Hematopoietic multipotent progenitor cell (in vitro differentiated cells): ENCODE measurements around the gene KAZN. TPM values are rescaled to one million over a fixed set of nuclear protein-coding genes. Genes with fewer than 3 reads are reported as not detected.

ENCODE experiments used
- DNase-seq, 3 donors: peaks; one replicate each; pipeline ENCODE4 v3.0.0-alpha.2; 2011 to 2015; ENCODE audit warnings: low read depth in 2 of 3, low spot score in 2 of 3
- total RNA-seq: library from RNA; depleted of rRNA; stranded (reverse); fragments of >200 nt; gene quantifications from one replicate; pipeline ENCODE4 v1.2.3, GENCODE V29; 2012

Gene KAZN
- total RNA-seq, 1 donor = 0.54 TPM

DNA sequence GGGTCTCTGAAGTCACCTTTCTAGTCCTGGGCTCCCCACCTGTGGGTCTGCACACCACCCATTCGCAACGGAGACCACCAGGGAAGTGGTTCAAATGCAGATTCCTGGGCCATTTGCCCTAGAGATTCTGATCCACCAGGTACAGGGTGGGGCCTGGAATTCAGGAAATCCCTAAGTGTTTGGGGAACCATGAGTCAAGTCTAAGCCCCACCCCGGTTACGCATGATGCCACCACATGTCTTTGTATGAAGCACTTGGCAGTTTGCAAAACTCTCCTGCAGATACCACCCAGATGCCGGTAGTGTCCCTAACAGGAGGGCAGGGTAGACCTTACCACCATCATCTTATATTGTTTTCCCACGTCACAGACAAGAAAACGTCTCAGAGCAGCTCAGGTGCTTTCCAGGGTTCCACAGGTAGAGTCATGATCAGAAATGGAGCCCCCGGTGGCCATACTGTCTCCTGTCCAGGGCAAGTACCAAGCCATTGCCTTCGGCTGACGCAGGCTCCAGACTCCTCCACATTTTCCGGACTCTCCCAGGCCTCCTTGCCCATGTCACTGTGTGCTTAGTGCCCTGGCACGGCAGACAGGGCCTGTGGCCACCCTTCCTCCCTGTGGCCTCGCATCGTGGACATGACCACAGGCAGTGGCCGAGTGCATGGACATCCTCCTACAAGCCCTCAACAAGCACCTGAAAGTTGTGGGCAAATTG is 465.9 kb downstream of the KAZN start:
- no peak for DNase-seq

GRCh38 chr1:15065291-15065690 is 466.8 kb downstream of the KAZN start:
- DNase-seq = no peak

GRCh38 chr1:15065736-15066135 is 467.3 kb downstream of the KAZN start:
- no peak for DNase-seq

- peak in 1 of 3 donors; percentile 7 for DNase-seq
These were observed 467.7 kb downstream of the KAZN start for GRCh38 chr1:15066191-15066590.

DNA sequence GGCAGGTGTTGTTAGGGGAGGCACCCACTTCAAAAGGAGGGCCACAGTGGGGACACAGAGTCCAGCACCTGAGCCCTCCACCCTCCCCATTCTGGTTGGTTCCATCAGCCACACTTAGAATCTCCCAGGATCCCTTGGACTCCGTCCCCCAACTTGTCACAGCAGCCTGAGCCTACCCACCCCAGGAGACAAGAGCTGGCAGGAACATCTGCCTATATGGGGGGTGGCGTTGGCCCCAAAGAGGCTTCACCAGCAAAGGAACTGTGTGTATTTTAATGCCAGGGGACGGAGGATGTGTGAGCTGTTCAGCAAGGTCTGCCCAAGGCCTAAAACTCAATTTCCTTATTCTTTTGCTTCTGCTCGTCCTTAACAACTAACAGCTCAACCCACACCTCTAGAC is 468.7 kb downstream of the KAZN start:
- DNase-seq = no peak

DNA sequence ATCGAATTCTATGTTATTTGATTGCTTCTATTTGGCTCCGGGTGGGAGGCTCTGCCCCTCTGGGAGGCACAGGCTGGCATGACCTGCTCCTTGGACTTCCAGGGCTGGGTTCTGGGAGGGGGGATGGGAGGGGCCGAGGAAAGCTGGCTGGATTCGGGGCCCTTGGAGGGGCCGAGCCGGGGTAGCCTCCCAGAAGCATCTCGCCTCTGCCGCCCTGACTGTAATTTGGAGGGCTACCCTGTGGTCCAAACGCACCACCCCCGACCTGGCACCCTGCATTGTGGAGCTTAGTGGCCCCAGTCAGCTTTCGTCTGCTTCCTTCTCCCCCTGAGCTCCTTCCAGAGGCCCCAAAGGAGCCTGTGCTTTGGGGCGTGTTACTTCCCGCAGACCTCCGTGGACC is 469.7 kb downstream of the KAZN start:
- DNase-seq = no peak

GRCh38 chr1:15068997-15069396 is 470.5 kb downstream of the KAZN start:
- DNase-seq = no peak

DNA sequence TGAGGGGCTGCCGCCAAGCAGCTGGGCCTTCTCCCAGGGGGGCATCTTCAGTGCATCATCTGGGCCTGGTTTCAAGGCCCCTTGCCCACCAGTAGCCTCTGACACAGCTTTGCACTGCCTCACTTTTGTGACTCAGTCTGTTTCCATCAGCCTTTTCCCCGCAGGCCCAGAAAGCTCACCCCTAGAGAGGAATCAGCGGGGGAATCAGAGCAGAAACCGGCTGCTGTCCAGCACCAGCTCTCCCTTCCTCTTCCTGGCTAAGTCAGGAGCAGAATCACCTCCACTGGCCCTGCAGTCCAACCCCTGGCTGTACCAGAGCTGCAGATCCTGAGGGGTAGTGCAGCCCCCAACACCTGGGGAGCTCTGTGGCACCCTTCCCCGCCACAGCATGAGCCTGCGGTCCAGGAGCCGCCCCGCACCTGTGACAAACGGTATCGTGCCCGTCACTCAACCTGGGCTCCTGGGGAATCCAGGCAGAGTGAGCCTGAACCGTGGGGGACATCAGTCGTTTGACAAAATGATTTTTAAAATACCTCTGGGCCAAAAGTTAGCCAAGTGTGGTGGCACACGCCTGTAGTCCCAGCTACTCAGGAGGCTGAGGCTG is 471.8 kb downstream of the KAZN start:
- DNase-seq = no peak

DNA sequence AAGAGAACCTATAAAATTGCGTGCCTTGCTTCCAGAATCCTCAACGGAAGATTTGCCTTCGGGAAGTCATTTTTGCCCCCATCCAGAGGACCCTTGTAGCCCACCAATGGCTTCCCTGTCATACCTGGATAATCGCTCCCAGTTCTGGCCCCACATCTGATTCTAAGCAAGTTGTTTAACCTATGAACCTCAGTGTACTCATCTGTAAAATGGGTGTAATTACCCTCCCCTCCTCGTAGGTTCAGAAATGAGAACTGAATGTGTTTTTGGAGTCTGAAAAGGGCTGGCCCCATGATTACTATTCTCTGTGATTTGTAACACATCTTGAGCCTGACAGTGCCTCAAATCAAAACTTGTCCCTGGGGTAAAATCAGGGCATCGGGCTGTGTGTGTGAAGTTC is 473.5 kb downstream of the KAZN start:
- no peak for DNase-seq

- no peak for DNase-seq
These were observed 475.4 kb downstream of the KAZN start for GRCh38 chr1:15073799-15074308.

DNA sequence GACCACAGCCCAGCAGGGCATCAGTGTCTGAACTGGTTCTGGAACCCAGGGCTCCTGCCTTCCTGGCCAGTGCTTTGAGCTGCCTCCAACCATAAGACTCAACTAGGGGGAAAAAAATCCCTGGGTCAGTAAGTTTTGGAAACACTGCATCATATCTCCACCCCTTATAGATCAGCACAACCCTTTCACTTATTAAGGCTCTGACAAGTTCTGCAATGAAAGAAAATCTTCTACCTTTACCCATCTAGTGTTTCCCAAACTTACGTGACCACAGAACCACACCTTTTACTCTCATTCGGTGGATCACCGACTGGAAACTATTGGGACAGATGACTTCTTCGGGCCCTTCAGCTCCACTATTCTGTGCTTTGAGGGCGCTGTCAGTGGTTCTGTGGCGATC is 476.7 kb downstream of the KAZN start:
- DNase-seq = no peak

GRCh38 chr1:15075817-15076216 is 477.3 kb downstream of the KAZN start:
- peak in 2 of 3 donors; percentile 58 to 88 for DNase-seq

DNA sequence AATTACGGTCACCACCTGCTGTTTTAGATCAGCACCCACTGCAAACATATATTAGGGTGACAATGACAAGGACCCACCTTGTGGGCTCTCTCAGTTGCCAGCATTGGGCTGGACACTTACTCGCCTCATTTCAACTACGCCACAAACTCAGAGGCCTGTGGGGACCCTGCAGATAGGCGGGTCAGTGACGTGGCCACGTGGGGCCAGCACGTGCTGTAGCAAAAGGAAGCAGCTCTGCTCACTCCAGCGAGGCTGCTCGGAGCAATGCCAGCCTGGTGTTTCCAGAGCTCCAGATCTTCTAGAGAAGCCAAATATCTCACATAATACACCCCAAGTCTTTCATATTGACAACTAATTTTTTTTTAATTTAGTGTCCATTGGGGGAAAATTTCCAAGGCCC is 478.3 kb downstream of the KAZN start:
- no peak for DNase-seq

DNA sequence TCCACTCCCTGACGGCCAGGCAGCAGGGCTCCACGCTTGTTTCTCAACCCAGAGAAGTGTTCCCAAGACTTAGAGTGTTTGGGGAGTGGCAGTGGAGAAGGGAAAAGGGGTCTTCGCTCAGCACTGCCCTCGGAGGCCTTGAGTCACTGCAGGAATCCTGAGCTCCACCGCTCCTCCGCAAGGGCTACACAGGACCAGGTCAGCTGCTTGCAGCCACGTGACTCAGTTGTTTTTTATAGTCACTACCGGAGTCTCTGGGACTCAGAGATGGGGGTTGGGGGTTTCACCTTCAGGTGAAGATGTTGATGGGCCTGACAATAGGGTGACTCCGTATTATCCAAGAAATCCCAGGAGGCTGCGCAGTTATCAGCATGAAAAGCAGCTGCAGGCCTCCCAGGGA is 478.9 kb downstream of the KAZN start:
- no peak for DNase-seq

DNA sequence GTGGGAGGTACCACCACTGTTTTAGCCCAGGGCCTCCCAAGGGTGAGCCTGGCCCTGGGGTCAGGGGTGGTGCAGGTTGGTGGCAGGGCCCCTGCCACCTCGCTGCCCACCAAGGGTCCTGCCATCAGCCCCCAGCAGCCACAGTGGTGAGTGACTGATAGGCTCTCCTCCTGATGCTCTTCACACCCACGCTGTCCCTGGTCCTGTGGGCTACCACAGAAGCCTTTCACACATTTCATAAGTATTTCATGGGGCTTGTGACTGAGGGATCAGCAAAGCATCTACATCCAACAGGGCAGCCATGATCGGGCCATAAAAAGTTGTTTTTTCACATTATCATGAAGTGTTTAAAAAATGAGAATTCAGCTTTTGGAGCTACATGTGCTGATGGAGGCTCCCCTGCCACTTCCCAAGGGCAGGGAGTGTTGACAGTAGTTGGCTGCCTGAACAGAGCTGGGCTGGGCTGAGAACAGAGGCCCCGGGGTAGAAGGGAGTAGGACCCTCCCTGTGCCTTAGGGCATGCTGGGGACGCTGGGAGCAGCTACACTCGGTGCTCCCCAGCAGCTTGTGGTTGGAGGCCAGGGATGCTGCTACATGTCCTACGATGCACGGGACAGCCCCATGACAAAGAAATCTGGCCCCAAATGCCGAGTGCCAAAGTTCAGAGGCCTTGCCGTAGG is 482.0 kb downstream of the KAZN start:
- no peak for DNase-seq

GRCh38 chr1:15081102-15081501 is 482.6 kb downstream of the KAZN start:
- no peak for DNase-seq

DNA sequence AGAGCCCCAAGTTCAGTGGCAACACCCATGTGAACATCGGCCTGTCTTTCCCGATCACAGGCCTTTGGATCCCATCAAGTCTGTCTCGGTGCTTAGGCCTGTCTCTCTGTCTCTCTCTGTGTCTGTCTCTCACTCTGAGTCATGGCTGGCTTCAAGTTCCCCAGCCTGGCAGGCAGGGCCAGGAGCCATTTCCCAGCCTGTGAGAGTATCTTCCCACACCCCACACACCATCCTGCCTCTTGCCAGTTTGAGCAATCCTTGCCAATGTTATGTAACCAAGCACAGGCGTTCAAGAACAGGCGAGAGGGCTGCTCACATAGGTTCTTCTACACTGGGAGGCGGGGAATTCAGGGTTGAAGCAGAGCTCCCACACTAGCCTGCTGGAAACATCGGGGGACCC is 485.1 kb downstream of the KAZN start:
- no peak for DNase-seq

DNA sequence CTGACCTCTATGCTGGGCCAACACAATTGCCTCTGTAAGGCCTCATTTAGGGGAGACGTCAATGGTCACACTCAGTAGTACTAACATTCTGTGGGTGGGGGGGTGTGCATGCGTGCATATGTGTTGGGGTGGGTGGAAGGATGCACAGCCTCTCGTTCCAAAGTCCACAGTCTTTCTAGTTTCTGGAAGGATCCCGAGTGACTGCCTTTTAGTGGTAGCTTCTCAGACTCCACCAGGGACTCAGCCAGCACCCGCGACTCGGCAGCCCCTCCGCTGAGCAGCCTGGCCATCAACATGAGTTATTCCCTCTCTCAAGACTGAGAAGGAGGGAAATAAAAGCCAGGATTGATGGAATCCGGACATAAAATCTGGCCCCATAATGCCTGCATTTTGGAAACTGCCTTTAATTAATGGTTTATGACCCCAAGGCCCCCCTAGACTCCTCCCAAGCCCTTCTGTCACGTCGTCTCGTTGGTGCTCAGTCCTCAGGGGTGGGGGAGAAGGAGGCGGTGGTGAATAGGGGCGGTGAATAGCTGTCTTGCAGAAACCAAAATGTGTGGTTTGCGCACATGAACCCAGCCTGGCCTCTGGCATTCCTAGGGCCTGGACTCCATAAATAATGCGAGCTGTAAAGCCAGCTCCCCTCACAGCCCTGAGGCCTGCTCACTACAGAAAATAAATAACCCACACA is 489.9 kb downstream of the KAZN start:
- DNase-seq = no peak

DNA sequence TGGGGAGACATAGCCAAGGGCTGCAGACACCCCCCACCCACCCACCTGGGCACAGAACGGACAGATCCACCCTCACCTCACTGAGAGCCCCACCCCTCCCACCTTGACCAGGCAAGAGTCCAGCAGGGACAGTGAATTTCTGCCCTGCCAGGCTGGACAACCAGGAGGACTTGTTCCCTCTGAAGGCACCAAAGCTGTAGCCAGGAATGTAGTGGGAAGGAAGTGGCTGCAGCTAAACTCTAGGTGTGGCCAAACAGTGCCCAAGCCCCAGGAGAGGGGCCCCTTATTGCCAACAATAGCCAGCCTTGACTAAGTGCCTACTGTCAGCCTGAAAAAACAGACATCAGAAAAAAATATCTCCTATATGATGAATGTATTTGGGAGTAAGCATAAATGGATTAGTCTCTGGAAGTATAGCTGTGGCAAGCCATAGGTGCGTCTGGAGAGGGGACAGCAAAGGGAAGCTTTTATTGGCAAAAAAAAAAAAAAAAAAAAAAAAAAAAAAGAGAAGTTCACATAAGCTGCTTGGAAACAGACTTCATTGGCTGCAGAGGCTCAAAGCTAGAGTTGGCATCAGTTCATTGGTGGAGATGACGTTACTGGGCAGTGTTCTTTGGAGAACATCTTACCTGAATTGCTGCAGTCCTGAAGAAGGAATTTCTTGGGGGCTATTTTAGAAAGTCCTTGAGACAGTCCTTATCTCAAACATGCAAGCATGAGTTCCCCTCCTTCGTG is 490.9 kb downstream of the KAZN start:
- DNase-seq = peak in 2 of 3 donors; percentile 71 to 83

GRCh38 chr1:15090373-15090772 is 491.9 kb downstream of the KAZN start:
- DNase-seq = peak in 2 of 3 donors; percentile 66 to 75

GRCh38 chr1:15094056-15094455 is 495.6 kb downstream of the KAZN start:
- DNase-seq = no peak
